Measurements from ENCODE around the gene TPST1.

TPST1 gene

DNA sequence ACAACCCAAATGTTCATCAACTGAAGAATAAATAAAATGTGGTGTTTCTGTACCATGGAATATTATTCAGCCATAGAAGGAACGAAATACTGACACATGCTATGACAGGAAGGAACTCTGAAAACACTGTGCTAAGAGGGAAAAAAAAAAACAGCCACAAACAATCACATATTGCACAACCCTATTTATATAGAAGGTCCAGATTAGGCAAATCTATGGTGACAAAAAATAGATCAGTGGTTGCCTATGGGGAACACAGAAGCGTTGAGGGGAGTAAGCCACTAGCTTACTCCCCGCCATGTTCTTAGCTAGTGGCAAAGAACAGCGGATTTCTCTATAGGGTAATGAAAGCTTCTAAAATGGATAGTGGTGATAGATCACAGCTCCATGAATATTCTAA, 198.4 kb downstream of the TPST1 start:
- TF ChIP-seq, protein P1, sequence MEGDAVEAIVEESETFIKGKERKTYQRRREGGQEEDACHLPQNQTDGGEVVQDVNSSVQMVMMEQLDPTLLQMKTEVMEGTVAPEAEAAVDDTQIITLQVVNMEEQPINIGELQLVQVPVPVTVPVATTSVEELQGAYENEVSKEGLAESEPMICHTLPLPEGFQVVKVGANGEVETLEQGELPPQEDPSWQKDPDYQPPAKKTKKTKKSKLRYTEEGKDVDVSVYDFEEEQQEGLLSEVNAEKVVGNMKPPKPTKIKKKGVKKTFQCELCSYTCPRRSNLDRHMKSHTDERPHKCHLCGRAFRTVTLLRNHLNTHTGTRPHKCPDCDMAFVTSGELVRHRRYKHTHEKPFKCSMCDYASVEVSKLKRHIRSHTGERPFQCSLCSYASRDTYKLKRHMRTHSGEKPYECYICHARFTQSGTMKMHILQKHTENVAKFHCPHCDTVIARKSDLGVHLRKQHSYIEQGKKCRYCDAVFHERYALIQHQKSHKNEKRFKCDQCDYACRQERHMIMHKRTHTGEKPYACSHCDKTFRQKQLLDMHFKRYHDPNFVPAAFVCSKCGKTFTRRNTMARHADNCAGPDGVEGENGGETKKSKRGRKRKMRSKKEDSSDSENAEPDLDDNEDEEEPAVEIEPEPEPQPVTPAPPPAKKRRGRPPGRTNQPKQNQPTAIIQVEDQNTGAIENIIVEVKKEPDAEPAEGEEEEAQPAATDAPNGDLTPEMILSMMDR (IDR thresholded peaks at IDR 0.05; ENCODE audit: low read depth, low read length, missing control alignments) = no peak
- no peak overlapping the region for H3K4me3 ChIP-seq (replicated peaks; ENCODE audit: low read depth, low read length)
- no peak for DNase-seq (ENCODE audit: extremely low read depth, low read depth)

DNA sequence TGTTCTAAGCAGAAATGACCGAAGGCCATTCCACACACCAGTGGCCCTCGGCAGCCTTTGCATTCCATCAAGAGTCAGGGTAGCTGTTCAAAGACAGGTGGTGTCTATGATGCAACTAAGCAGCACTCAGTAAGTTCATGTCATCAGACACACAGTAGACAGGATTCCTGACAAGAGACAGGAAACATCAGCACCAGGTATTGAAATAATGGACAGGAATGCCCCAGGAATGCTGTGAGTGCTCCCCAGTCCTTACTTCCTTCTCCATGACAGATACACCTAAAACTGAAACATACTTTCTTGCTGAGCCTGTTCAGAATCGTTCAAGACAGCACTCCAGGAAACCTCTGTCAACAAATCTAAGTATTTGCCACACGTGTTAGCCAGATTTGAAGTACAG, 204.4 kb downstream of the TPST1 start:
- TF ChIP-seq, protein P1 (IDR thresholded peaks at IDR 0.05; ENCODE audit: low read depth, low read length, missing control alignments) = no peak
- no peak for DNase-seq (ENCODE audit: extremely low read depth, low read depth)
- no peak overlapping the region for H3K4me3 ChIP-seq (replicated peaks; ENCODE audit: low read depth, low read length)
